ENCODE measurements around the gene GHRHR. TPM values are rescaled to one million over a fixed set of nuclear protein-coding genes. Genes with fewer than 3 reads are reported as not detected.

GHRHR gene
- total RNA-seq, 2 experiments from 2014 or later = not detected

DNA sequence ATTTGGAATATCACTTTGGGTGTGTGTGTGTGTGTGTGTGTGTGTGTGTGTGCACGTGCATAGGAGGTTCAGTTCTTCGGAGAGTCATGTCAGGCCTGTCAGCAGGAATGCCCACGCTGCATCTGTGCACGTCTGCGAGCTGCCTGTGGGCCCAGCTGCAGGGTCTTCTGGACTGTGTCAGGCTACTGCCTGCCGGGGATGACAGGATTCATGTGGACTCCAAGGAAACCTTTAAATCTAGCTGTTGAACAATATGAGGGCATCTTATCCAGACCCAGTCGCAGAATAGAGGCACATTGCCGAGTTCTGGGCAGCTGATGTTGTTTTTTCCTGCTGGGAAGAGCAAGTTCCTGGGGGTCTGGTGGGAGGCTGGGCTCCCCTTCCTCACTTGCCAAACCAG is 33.1 kb upstream of the GHRHR start:
- Mint-ChIP-seq H3K4me3 (no peak overlapping the region), H3K36me3 (ENCODE audit: low read depth) (no peaks in the 10 kb centered on the region), H3K9me3 (ENCODE audit: low read depth) (peaks cover 5% of the 10 kb centered on the region), H3K27me3 (no peaks in the 10 kb centered on the region), H3K4me1 (no peaks in the 10 kb centered on the region), H3K27ac (no peak overlapping the region)
- DNase-seq = no peak
- ChIA-PET POLR2A (no interaction called here), CTCF (interaction anchor here (0.7 to 1.8 kb wide), 3 partner anchors 8 to 192 kb away, joined by 3 to 11 read pairs (median 4); no protein-coding TSS in a partner anchor)
- ATAC-seq = no peak
- intact Hi-C loops (cut with DNase I, micrococcal nuclease) = no loop called here

DNA sequence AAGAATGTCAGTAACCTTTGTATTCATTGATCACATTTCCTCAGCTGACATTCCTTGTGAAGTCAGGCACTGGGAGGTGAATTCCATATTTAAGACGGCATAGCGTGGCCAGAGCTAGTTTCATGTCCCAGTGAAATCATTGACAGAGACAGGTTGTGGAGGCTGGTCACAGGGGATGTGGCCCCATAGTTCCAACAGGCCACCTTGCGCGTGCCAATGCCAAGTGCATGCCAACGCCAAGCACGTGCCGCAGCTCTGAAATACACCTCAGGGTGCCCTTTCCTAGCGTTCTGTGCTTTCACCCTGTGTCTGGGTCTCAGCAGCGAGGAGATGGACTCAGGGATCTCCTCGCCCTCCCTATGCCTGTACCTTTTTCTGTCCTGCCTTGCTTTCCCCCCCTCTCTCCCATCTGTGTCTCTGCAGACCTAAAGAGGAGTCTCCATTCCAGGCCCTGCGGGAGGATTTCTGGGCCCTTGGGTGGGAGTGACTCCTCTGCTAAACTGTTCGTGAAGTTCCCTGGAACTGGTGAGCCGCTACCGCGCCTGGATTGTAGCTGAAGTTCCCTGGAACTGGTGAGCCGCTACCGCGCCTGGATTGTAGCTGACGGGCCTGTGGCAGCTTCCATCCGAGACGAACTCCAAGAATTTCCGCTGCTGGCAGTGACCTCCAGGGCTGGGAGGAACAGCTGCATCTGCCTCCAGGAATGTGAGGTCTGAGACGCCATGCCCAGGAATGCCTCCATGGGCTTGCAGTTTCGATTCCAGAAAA is 32.4 kb upstream of the GHRHR start:
- intact Hi-C loops (cut with DNase I, micrococcal nuclease) = no loop called here
- ChIA-PET CTCF (interaction anchor here (0.7 kb wide), 1 partner anchor 192 kb away, joined by 3 read pairs; no protein-coding TSS in a partner anchor), POLR2A (no interaction called here)
- H3K9me3 Mint-ChIP-seq (ENCODE audit: low read depth) = peaks cover 5% of the 10 kb centered on the region
- no peak overlapping the region for H3K27ac Mint-ChIP-seq
- H3K36me3 Mint-ChIP-seq (ENCODE audit: low read depth) = no peaks in the 10 kb centered on the region
- H3K4me1 Mint-ChIP-seq = no peaks in the 10 kb centered on the region
- no peaks in the 10 kb centered on the region for H3K27me3 Mint-ChIP-seq
- no peak overlapping the region for H3K4me3 Mint-ChIP-seq
- no peak for ATAC-seq
- DNase-seq = no peak

DNA sequence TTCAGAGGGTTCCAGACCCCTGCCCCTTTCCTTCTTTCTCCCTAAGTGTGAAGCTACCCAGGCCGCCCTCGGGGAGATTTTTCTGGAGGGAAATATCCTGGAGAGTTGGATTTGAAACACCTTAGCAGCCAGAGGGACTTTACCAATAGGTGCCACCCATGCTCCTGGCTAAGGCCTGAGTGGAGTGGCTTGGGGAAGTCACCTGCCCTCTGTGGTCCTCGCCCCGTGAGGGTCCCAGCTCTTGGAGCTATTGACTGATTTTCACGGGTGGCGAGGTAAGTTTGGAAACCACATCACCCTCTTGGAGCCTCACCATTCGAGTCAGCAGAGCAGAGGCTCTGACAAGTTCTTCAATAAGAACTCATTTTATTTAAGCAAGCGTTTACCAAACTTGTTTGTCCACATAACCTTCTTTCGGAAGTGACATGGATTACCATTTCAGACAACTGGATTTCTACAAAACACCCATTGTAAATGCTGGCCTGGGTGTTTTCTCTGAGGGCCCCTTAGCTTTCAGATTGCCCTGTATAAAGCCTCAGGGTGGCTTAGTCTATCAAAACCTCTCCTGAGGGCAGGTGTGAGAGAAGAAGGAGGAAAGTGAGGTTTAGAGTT is 31.7 kb upstream of the GHRHR start:
- no peak for DNase-seq

DNA sequence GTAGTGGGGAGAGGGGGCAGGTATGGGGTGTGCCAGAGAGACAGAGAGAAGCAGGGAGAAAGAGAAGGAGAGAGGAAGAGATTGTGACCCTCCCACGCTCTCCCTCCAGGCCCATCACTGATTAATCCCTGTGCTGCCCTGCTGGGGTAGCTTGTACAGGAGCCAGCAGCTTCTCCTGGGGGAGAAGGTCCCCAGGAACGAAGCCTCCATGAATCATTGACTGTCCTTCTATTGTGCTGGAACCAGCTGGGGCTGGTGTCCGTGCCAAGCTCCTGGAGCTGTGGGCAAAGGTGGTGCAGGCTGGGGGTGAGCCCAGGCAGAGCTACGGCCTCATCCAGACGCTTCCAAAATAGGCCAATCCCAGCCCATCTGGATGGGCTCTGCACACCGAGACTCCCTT is 31.2 kb upstream of the GHRHR start:
- Mint-ChIP-seq H3K36me3 (ENCODE audit: low read depth) (no peaks in the 10 kb centered on the region), H3K4me1 (no peaks in the 10 kb centered on the region), H3K4me3 (no peak overlapping the region), H3K27me3 (peaks cover 2% of the 10 kb centered on the region), H3K27ac (no peak overlapping the region), H3K9me3 (ENCODE audit: low read depth) (peaks cover 4% of the 10 kb centered on the region)
- POLR2A ChIA-PET = no interaction called here
- ATAC-seq (no peak), DNase-seq (no peak)
- intact Hi-C loops (cut with DNase I, micrococcal nuclease) = no loop called here
- CTCF ChIA-PET = no interaction called here

More for the DNA sequence above, 31.7 kb upstream of the GHRHR start:
- POLR2A ChIA-PET = no interaction called here
- intact Hi-C loops (cut with DNase I, micrococcal nuclease) = no loop called here
- CTCF ChIA-PET = no interaction called here
- Mint-ChIP-seq H3K4me1 (no peaks in the 10 kb centered on the region), H3K36me3 (ENCODE audit: low read depth) (no peaks in the 10 kb centered on the region), H3K27me3 (no peaks in the 10 kb centered on the region), H3K9me3 (ENCODE audit: low read depth) (peaks cover 5% of the 10 kb centered on the region), H3K27ac (no peak overlapping the region), H3K4me3 (no peak overlapping the region)
- ATAC-seq = no peak

DNA sequence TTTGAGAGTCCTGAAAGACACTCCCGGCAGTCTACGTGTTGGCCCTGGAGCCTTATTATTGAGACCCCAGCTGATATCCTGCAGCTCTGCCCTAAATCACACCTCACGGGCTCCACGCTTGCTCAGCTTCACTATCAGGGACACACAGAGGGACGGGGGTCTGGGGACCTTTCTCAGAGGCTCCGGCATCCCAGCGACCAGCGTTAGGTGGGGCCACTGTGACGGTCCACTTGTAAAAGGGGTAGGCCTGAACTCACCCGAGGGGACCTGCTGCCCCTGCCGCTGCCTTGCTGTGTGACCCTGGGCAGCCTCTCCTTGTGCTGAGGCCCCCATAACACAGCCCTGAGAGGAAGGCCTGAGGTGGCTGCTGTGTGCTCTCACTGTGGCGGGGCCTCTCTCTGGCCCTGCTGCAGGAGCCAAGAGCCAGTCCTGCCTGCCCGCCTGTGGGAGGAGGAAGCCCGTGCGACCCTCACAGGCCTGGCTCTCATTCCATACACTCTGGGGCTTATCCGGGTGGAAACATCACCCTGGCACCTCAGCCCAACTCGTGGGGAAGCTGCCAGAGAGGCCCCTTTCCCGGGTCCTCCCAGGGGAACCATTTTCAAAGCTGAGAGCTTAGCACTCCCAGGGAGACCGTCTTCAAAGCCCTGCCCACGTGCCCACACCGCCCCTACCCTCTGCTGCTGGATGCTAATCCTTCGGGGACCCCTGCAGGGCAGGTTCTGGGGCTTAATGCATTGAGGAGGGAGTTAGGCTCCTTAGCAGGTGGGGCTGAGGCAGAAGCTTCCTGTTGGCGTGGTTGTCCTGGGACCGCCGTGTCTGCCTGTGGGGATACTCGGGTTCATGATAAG is 30.4 kb upstream of the GHRHR start:
- H3K27me3 Mint-ChIP-seq = peaks cover 4% of the 10 kb centered on the region
- DNase-seq (no peak), ATAC-seq (no peak)
- H3K36me3 Mint-ChIP-seq (ENCODE audit: low read depth) = no peaks in the 10 kb centered on the region
- no peak overlapping the region for H3K4me3 Mint-ChIP-seq
- H3K27ac Mint-ChIP-seq = no peak overlapping the region
- intact Hi-C loops (cut with DNase I, micrococcal nuclease) = no loop called here
- H3K4me1 Mint-ChIP-seq = no peaks in the 10 kb centered on the region
- CTCF ChIA-PET = no interaction called here
- H3K9me3 Mint-ChIP-seq (ENCODE audit: low read depth) = no peaks in the 10 kb centered on the region
- POLR2A ChIA-PET = no interaction called here

DNA sequence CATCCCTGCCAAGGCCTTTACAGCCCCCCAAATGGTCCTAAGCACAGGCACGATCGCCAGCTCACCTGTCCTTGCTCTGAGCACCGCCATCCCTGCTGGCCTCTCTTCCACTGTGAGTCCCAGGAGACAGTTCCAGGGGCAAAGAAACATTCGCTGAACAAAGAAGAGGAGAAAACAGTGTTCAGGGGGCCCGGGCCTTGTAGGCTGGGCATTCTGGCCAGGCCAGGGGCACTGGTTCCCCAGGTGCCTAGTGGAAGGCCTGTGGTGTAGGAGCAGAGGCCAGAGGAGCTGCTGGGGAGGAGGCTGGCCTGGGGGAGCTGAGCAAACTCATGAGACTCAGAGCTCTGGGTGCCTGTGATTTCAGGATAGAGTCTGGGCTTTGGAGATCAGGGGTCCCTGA is 29.5 kb upstream of the GHRHR start:
- DNase-seq (no peak), ATAC-seq (no peak)
- no peak overlapping the region for H3K27ac Mint-ChIP-seq
- peaks cover 4% of the 10 kb centered on the region for H3K27me3 Mint-ChIP-seq
- intact Hi-C loops (cut with DNase I, micrococcal nuclease) = no loop called here
- no peaks in the 10 kb centered on the region for H3K36me3 Mint-ChIP-seq (ENCODE audit: low read depth)
- no peaks in the 10 kb centered on the region for H3K9me3 Mint-ChIP-seq (ENCODE audit: low read depth)
- ChIA-PET CTCF (no interaction called here), POLR2A (no interaction called here)
- no peaks in the 10 kb centered on the region for H3K4me1 Mint-ChIP-seq
- no peak overlapping the region for H3K4me3 Mint-ChIP-seq

DNA sequence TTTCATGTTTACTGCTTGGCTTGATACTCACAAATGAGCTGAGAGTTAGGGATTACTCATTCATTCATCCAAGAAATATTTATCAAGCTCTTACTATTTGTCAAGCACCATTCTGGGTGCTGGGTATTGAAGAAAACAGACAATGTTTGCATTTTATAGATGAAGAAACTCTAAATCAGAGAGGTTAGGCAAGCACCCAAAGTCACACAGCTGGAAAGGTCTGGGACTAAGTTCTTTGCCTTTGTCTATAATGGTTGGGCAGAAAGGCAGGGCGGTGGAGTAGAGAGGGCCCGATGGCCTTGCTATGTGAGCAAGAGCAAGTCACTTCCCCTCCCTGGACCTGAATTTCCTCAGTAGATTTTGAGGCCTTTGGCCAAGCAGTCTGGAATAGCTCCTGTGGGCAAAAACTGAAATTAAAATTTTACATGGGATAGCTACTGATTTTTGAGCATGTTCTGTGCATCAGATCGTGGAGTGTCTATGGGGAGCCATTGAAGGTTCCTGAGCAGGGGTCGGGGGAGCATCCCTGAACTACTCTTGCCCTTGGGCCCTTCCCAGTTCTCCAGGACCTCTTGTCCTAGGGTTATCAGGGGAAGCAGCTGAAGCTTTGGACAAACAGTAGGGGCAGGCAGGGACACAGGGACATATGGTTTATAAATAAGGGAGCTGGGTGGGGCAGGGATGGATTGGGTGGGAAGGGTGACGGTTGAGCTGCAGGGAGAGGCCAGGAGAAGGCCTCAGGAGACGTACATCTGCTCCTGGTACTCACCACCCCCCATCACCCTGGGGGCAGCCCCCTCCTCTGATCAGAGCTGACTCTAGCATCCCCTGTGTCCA is 28.8 kb upstream of the GHRHR start:
- no peak overlapping the region for H3K27ac Mint-ChIP-seq
- H3K9me3 Mint-ChIP-seq (ENCODE audit: low read depth) = no peaks in the 10 kb centered on the region
- no peak overlapping the region for H3K4me3 Mint-ChIP-seq
- ATAC-seq (no peak), DNase-seq (no peak)
- no peaks in the 10 kb centered on the region for H3K36me3 Mint-ChIP-seq (ENCODE audit: low read depth)
- ChIA-PET CTCF (interaction anchor here (0.5 to 1.2 kb wide), 5 partner anchors 41 to 959 kb away, joined by 3 read pairs; no protein-coding TSS in a partner anchor), POLR2A (no interaction called here)
- intact Hi-C loops (cut with DNase I, micrococcal nuclease) = no loop called here
- no peaks in the 10 kb centered on the region for H3K4me1 Mint-ChIP-seq
- H3K27me3 Mint-ChIP-seq = peaks cover 8% of the 10 kb centered on the region

DNA sequence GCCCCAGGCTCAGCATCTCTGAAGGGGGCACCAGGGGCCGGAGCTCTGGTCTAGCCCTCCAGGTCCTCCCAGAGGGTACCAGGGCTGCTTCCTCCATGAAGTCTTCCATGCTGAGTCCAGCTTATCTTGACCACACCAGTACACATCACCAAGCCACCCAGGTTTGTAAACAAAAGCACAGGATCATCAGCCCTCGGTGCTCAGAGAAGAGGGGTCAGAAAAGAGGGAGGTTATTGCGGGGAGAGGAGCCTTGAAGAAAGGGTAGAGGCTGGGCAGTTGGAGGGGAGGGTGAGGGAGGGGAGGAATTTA is 28.2 kb upstream of the GHRHR start:
- Mint-ChIP-seq H3K36me3 (ENCODE audit: low read depth) (no peaks in the 10 kb centered on the region), H3K4me3 (no peak overlapping the region), H3K27ac (no peak overlapping the region), H3K4me1 (no peaks in the 10 kb centered on the region), H3K9me3 (ENCODE audit: low read depth) (no peaks in the 10 kb centered on the region), H3K27me3 (peaks cover 10% of the 10 kb centered on the region)
- no peak for DNase-seq
- no peak for ATAC-seq
- ChIA-PET CTCF (interaction anchor here (0.6 to 1.2 kb wide), 3 partner anchors 187 to 959 kb away, joined by 3 read pairs; no protein-coding TSS in a partner anchor), POLR2A (no interaction called here)
- intact Hi-C loops (cut with DNase I, micrococcal nuclease) = no loop called here

DNA sequence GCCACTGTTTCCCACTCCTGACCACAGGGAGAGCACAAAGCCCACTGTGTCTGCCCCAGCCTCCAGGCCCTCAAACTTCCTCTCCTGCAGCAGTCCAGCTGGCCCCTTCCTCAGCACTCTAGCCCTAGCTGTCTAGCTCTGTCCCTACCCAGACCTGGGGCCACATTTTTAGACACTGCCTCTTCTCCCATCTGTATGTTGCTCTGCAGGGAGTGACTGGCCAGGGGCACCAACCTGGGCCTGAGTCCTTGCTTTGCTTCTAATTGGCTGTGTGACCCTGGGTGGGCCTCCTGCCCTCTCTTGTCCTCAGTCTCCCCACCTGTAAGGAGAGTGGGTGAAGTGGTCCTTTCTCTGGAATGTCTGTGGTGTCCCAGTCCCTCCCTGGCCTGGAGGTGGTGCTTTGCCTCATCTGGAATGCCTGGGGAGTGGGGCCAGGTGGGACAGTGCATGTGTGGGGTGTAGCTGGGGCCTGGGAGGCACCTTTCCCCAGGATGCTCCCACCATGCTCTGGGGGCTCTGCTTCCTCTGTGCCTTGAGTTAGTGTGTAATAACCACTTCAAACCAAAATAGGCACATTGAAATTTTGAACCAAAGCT is 27.0 kb upstream of the GHRHR start:
- ChIA-PET CTCF (interaction anchor here (0.6 to 1.3 kb wide), 4 partner anchors 12 to 186 kb away, joined by 3 to 4 read pairs (median 3); no protein-coding TSS in a partner anchor), POLR2A (no interaction called here)
- intact Hi-C loops (cut with DNase I, micrococcal nuclease) = no loop called here
- Mint-ChIP-seq H3K27me3 (peaks cover 14% of the 10 kb centered on the region), H3K4me3 (no peak overlapping the region), H3K4me1 (no peaks in the 10 kb centered on the region), H3K9me3 (ENCODE audit: low read depth) (no peaks in the 10 kb centered on the region), H3K27ac (no peak overlapping the region), H3K36me3 (ENCODE audit: low read depth) (no peaks in the 10 kb centered on the region)
- no peak for ATAC-seq
- no peak for DNase-seq

DNA sequence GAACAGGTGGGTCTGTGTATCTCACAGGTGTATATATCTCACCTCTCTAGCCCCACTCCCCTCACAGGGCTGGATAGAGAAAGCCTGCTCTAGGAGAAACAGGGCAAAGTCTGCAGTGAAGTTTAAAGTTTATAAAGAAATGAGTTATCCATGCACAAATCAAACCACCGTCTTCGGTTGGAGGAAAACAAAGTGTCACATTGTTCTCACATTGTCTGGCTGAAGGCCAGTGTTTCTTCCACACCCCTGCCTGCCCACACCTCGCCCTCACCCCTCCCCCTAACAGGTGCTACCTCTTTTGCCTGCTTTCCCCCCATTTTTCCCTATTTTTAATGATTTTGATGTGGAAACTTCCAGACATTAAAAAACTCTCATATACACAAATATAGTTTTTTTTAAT is 26.3 kb upstream of the GHRHR start:
- intact Hi-C loops (cut with DNase I, micrococcal nuclease) = no loop called here
- no peak for ATAC-seq
- no peaks in the 10 kb centered on the region for H3K36me3 Mint-ChIP-seq (ENCODE audit: low read depth)
- peaks cover 17% of the 10 kb centered on the region for H3K27me3 Mint-ChIP-seq
- ChIA-PET POLR2A (no interaction called here), CTCF (interaction anchor here (0.6 to 1.8 kb wide), 3 partner anchors 19 to 197 kb away, joined by 3 to 6 read pairs (median 3); no protein-coding TSS in a partner anchor)
- no peak overlapping the region for H3K27ac Mint-ChIP-seq
- no peak overlapping the region for H3K4me3 Mint-ChIP-seq
- DNase-seq = no peak
- H3K4me1 Mint-ChIP-seq = no peaks in the 10 kb centered on the region
- no peaks in the 10 kb centered on the region for H3K9me3 Mint-ChIP-seq (ENCODE audit: low read depth)

Measured in activated CD4-positive, alpha-beta T cell treated with anti-CD3 and anti-CD28 coated beads for 36 hours (primary cell).